ENCODE measurements around the gene DUSP8. TPM values are rescaled to one million over a fixed set of nuclear protein-coding genes. Genes with fewer than 3 reads are reported as not detected.

The DUSP8 gene
- total RNA-seq, 1 experiment from 2014 or later = 2.6 TPM

GRCh38 chr11:1504138-1504537 lies 67.9 kb downstream of the DUSP8 start:
- Histone ChIP-seq H3K27ac (no peak overlapping the region), H3K4me2 (no peak overlapping the region), H3K79me2 (ENCODE audit: low read depth) (no peaks in the 10 kb centered on the region), H3K9me2 (ENCODE audit: insufficient read depth) (no peaks in the 10 kb centered on the region), H4K20me1 (ENCODE audit: insufficient read depth) (peaks cover 14% of the 10 kb centered on the region; the same call in 1 of the 2 replicates), H3F3A (ENCODE audit: insufficient read depth, low read depth) (no peaks in the 10 kb centered on the region; the same call in 1 of the 2 replicates), H2AFZ (no peak overlapping the region), H3K27me3 (ENCODE audit: insufficient read depth, low read depth) (no peaks in the 10 kb centered on the region), H3K4me3 (no peak overlapping the region), H3K36me3 (ENCODE audit: low read depth) (no peaks in the 10 kb centered on the region), H3K9me3 (ENCODE audit: insufficient read depth, low read depth) (no peaks in the 10 kb centered on the region), H3K4me1 (replicated peaks; ENCODE audit: insufficient read depth) (no peaks in the 10 kb centered on the region)
- intact Hi-C loops (cut with micrococcal nuclease; ENCODE audit: unreplicated experiment) = no loop called here
- POLR2A ChIA-PET (ENCODE audit: unreplicated experiment) = no interaction called here
- DNase-seq = no peak
- TF ChIP-seq CTCF (conservative IDR thresholded peaks at IDR 0.05) = no peak
- TF ChIP-seq EZH2 (IDR thresholded peaks at IDR 0.05; ENCODE audit: low read depth) = no peak
- CTCF ChIA-PET = no interaction called here
- no TSS peak for BruUV-seq (replicated peaks)

Other genes with a start within 250 kb of the DUSP8 start
- gene BRSK2, start 182.3 kb downstream of the DUSP8 start, total RNA-seq (2021) = 2.7 and 2.9 TPM in 2 replicates
- gene MOB2, start 85.5 kb downstream of the DUSP8 start, total RNA-seq (2021) = 19.1 and 21.8 TPM in 2 replicates
- not detected in 2 replicates for gene KRTAP5-1, start 13.0 kb upstream of the DUSP8 start, total RNA-seq (2021)
- not detected in 2 replicates for gene KRTAP5-2, start 26.0 kb upstream of the DUSP8 start, total RNA-seq (2021)
- gene KRTAP5-3, start 36.2 kb upstream of the DUSP8 start, total RNA-seq (2021) = not detected in 2 replicates
- gene KRTAP5-4, start 49.9 kb upstream of the DUSP8 start, total RNA-seq (2021) = not detected in 2 replicates
- not detected in 2 replicates for gene KRTAP5-5, start 57.5 kb upstream of the DUSP8 start, total RNA-seq (2021)
- not detected in 2 replicates for gene KRTAP5-6, start 124.9 kb upstream of the DUSP8 start, total RNA-seq (2021)
- 4.2 and 5.5 TPM in 2 replicates for gene IFITM10, start 178.3 kb upstream of the DUSP8 start, total RNA-seq (2021)
- 735 and 993 TPM in 2 replicates for gene CTSD, start 191.7 kb upstream of the DUSP8 start, total RNA-seq (2021)